Measurements from ENCODE around the gene STXBP6.

- TF ChIP-seq CTCF (IDR thresholded peaks at IDR 0.05; ENCODE audit: low read depth, low read length) (no peak), EZH2phosphoT487 (IDR thresholded peaks at IDR 0.05; ENCODE audit: low read depth) (no peak)
Measured at GRCh38 chr14:24966579-24966964, 83.4 kb downstream of the STXBP6 start.
